ENCODE results near the gene ELAVL2.

ELAVL2 gene

DNA sequence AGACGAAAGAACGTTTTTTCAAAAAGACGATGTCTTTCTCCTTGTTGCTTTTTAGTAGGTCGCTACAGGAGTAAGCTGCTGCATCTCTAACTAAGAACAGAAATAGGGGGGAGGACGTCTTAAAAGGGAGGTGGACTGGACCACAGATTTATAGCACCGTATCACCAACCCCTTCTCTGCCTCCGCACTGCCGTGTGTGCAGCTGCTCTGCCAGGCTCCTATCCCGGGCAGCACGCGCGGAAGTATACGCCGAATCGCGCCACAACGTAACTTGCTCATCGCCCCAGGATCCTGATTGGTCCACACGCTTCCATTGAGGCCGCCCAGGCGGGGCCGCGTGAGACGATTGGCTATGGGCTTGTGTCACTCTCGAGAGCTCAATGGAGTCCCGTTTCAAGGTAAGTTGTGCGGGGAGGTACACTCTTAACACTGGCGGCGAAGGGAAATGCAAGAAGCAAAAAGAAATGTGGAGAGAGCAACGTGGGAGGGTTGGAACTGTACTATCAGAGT lies at the start of gene ELAVL2:
ELAVL2 (minus strand) TSS at position 121 of the 510 bp plus-strand sequence. CDS start 64,006 bp downstream, outside the sequence.
- FAIRE-seq (no peak), DNase-seq (ENCODE audit: insufficient read length, low spot score) (peak; percentile 38)

DNA sequence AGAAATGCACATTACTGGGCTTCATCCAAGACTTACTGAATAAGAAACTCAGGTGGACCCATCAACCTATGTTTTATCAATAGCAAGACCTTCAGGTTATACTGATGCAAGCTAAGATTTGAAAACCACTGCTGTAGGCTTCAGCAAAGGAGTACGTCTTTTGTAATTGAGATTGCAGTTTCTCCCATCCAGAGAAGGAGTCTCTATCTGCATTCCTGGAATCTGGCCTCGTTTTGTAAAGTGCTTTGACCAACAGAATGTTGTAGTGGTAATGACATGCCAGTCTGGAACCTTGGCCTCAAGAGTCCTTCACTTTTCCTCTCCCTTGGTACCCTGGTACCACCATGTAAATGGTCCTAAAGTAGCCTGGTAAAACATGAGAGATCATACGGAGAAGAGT lies 32.2 kb upstream of the ELAVL2 start:
- no peak for FAIRE-seq

DNA sequence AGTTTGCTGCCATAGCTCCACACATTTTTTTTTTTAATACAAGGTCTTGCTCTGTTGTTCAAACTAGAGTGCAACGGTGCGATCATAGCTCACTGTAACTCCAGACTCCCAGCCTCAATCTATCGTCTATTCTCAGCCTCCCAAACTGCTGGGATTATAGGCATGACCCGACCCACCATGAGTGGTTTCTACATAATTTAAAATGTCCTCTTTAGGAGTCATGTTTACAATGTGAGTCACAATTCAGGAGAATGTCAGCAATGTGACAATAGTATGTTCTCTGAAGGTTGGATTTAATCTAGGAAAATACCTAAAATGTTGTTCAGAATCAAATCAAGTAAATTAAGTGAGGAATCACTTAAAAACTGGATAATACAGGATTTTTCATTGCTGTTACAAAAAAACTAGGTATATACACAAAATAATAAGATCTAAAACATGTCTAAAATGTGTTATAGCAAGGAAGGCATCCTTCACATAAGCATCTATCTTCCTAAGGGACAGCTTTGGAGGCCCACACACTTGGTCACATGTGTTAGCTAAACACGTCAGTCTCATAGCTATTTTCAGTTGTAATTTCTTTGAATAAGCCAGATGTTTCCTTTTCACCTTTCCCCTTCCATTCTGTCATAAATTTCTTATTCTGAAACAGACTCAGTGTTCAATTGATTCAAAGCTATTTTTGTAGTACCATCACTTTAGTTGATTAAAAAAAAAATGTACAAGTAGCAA lies 30.0 kb upstream of the ELAVL2 start:
- FAIRE-seq, result no peak
- no peak for DNase-seq (ENCODE audit: insufficient read length, low spot score)

More for the DNA sequence above, 32.2 kb upstream of the ELAVL2 start:
- no peak for DNase-seq (ENCODE audit: insufficient read length, low spot score)

DNA sequence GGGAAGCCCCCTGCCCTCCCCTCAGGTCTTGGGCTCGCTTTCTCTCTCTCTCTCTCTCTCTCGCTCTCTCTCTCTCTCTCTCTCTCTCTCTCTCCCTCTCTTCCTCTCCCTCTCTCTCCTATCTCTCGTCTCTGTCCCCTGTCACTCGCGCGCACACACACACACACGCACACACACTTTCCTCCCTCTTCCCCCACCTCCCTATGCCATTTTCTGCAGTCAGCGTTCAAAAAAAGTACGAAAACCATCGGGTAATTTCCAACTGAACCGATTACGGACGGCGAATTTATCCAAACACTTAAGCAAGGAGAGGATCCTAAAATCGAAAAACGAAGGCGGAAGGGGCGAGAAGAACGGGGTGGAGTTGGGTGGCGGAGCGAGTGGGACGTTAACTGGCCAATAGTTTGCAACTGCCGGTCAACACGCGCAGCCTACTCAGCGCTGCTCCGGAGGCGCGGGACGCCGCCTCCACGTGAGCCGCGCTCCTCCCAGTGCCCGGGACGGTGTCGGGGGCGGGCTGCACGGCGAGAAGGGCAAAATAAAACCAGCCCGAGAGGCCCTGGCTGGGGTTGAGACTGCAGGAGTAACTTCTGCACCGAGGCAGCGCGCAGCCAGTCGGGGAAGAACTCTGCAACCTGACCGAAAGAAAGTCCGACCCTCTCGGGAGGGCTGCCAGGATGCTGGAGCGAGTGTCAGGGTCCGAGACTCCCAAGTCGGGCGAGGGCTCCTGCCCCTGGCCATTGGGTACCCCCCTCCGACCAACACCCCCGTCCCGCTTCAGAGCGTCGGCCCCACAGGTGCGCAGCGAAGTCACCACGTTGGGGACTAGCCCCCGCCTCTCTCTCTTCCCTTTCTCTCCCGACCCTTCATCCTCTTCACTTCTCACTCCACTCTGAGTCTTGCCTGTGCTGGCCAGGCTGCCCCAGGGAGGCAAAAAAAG lies 24.9 kb upstream of the ELAVL2 start:
- DNase-seq (ENCODE audit: insufficient read length, low spot score) (no peak), FAIRE-seq (no peak)

DNA sequence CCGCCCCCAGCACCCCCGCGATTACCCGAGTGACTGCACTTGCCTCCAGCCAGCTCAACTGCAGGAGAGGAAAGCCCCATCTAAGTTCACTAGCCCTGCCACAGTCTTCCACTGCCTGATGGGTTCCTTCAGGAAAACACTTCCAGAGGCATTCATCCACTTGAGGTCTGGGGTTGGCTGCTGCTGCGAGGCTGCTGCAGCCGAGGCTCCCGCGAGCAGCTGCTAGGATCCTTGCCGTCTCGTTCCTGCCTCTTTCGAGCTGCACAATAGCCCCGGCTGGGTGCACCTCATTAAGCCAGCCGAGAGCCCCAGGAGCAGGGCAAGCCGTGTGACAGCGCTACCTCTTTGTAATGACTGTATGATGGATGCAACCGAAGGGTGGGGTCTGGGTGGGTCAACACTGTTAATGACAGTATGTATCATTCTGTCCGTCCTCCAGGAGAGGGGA lies 24.2 kb upstream of the ELAVL2 start:
- no peak for FAIRE-seq
- DNase-seq (ENCODE audit: insufficient read length, low spot score), result no peak

DNA sequence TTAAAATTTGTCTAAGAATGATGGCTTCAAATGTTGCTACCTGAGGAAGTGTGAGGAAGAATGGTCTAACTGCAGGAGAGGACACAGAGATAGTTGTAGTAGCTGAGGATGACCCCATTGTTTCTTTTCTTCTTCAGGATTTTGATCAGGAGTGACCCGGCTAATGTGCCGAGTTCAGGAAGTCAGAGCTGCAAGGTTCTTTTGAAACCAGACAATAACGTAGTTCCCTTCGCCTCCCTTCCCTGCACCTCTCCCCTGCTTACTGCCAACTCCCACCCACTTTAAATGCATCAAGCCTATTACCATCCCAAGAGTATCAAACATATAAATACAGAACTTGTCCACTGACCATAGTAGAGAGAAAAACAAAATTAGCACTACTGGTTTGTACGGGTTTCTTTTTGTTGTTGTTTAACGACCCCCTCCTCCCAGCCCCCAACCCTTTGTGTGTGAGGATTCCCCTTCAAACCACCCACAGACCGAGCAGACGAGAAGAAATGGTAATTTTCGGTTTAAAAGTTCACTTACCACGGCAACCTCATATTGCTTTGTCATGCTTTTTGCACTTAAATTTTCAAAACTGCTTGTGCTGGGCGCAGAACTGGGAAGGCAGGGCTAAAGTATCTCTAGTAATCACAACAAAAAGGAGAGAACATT lies 23.5 kb upstream of the ELAVL2 start:
- no peak for FAIRE-seq
- no peak for DNase-seq (ENCODE audit: insufficient read length, low spot score)

DNA sequence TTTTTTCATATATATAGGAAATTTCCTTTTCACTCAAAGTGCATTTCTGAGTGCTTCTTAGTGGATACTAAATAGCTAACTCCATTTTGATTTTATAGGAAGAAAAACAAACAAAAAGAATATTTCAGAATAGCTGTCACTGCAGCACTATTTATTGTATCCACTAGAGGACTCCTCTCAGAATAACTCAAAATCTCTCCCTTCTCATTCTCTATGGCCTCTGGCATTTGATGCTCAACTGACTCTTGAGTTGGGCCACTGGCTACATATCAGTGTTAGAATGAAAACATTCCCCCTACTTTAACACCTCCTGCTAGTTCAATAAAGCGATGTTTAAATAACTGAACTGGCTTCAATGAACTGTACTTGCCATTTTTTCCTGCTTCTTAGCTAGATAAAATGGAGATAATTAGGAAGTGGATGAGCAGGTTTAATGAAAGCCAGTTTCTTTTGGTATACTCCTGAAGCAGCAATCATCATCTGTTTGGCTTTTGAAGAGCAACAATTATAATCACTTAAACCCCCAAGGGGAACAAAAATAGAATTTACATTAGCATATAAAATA lies 16.6 kb upstream of the ELAVL2 start:
- no peak for DNase-seq (ENCODE audit: insufficient read length, low spot score)
- FAIRE-seq, result no peak

DNA sequence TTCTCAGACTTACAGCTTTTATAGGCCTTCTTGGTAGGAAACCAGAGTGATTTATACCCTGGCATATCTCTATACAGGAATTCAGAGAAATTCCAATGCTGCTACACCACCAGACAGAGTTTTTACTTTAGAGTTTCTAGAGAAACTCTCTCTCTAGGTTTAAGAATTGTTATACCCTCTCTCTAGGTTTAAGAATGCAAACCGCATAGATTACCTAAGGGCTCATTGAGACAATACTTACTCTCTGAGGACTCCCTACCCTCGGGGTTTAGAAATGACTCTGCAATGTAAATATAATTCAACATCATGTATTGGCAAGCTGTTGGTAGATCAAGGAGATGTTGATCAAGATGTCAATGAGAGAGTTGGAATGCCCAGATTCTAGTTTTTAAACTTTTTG lies 15.3 kb upstream of the ELAVL2 start:
- FAIRE-seq, result no peak
- no peak for DNase-seq (ENCODE audit: insufficient read length, low spot score)

DNA sequence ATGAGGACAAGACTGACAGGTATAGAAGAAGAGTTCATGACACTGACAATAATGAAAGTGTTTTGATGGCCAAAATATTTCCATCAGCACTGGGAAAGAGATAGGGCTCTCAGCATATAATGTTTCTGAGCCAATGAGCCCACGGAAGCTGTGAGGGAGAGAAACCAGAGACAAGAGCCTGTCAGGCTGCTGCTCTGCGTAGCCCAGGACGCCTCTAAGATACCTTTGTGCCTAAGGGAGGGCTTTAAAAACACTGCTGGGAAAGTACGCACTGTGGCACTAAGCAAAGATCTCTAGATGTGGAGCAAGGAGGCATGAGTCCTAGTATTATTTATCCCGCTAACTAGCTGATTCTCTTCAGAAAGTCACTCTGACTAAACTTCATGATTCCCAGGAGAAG lies 11.0 kb upstream of the ELAVL2 start:
- DNase-seq (ENCODE audit: insufficient read length, low spot score) (no peak), FAIRE-seq (no peak)

DNA sequence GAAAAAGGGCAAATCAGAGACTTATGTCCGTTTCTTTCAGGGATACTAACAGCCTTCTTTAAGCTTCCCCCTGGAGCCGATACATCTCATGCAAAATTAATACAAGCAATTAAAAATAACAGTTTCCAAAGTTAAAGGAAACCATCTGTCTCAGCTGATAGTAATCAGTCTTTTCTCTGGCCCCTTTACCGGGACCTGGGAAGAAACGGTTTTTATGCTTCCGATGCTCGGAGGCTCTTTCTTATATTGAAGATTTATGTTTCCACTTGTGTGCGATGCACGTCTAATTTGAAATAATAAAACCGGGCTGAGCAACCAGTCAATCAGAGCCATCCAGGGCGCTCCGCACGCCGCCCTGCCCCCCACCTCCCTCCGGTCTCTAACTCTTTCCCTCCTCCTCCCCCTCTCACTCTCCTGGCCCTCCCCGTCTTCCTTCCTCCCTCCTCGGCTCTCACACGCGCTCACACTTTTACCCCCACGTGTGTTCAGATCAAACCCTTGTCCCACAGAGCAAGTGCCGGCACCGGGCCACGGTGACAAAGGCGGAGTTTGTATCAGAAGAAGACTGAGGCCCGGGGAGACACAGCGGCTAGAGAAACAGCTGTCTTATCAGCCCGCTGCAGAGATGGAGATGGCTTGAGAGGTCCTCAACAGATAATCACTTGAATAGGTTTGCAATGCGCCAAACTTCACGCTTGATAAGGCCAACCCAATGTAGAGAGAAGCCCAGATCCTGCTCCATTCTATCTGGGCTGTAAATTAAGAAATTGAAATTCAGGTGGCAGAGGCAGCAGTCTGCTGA lies 5.1 kb upstream of the ELAVL2 start:
- DNase-seq (ENCODE audit: insufficient read length, low spot score) (no peak), FAIRE-seq (no peak)

DNA sequence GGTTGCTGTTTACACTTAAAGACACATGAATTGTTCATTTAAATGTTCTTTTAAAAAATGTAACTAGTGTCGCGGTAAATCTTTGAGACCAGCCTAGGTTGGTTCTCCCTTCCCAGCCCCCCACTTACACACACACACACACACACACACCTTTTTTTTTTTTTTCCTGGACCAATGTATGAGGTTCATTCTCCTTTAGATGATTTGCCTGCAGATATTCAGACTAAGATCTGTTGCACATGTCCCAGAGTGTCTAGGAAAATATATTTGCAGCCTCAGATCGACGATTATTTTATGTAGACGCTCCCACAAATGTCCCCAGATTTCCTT lies 4.4 kb upstream of the ELAVL2 start:
- no peak for DNase-seq (ENCODE audit: insufficient read length, low spot score)
- no peak for FAIRE-seq

DNA sequence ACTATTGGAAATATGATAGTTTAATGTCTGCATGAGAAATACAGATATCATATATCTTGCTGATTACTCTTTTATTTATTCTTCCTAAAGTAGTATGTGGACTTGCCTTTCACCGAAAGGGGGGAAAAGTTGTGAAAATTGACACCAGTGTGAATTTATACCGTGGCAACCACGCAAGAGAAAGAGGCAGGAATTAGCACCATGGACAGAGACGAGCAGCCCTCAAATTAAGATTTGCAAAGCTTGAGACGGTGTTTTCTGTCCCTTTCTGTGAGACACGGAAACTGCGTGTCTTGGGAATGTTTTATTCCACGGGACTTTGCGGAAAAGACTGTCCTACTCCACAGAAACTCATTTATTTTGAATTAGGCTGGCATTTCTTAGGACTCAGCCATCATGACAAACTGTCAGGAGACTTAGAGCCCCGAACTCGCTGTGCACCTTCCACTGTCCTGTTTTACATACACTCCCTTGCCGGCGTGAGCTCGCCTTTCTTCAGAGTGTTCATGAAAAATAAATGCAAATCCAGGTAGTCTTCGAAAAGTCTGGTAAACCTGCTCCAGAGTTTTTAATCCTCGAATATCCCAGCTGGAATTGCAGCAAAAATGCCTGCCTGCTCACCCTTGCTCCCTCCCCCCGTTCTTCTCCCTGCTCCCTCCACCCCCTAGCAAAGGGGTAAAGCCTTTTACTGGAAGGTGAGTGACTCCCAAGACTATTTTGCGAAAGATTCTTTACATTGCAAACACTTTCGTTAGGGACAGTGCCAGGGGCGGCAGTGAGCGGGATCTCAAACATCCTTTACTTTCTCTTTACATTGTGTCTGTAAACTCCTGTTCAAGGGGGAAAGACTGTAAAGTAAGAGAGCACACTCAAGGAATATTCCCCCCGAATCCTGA lies 3.8 kb upstream of the ELAVL2 start:
- FAIRE-seq (no peak), DNase-seq (ENCODE audit: insufficient read length, low spot score) (no peak)

DNA sequence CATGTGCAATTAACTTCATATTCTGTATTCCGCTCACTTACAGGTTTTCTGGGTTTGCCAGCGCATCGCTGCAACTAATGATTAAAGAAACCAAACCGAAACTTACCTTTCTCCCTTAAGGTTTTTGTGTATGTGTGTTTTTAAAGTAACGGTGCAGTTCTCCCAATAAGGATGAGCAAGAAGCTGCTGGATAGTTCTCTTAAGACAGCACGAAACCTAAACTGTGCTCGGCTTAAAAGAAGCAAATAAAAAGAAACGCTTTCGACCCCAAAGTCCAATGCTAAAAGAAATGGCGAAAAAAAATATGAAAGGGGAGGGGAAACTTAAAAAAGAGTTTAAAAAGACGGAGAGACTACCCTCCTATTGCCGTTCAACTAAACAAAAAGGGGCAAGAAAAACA lies 340 bp downstream of the ELAVL2 start:
- FAIRE-seq (no peak), DNase-seq (ENCODE audit: insufficient read length, low spot score) (no peak)

DNA sequence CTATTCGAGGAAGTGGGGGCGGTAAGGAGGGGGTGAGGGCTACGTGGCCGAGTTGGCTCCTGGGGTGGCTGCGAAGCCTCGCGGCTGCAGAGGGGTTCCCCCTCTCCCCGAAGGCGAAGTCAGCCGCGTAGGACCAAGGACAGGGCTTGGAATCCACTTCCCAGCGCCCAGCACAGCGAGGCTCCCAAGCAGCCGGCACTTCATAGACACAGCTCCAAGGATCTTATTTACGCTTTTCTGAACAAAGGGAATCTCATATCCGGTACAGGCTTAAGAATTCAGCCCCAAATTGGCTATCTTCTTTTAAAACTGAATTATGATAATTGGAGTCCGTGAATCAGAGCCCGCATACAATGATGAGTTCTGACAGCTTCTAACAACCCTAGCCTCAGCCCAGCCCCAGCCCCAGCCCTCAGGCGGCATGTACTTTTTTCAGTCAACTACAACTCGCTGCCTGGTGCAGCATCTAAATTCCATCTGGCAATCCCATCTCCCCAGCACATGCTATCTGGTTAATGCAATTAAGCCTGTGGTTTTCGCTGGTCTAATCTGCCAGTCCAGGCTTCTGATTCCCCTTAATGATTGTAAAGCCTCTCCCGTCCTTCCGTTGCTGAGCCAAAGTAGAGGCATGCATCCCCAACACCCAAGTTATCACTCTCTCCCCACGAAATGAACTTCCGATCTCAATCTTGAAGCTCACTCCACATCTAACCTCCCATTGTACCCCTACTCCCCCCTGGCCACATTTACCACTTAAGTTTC lies 1.0 kb downstream of the ELAVL2 start:
- DNase-seq (ENCODE audit: insufficient read length, low spot score) (no peak), FAIRE-seq (no peak)

DNA sequence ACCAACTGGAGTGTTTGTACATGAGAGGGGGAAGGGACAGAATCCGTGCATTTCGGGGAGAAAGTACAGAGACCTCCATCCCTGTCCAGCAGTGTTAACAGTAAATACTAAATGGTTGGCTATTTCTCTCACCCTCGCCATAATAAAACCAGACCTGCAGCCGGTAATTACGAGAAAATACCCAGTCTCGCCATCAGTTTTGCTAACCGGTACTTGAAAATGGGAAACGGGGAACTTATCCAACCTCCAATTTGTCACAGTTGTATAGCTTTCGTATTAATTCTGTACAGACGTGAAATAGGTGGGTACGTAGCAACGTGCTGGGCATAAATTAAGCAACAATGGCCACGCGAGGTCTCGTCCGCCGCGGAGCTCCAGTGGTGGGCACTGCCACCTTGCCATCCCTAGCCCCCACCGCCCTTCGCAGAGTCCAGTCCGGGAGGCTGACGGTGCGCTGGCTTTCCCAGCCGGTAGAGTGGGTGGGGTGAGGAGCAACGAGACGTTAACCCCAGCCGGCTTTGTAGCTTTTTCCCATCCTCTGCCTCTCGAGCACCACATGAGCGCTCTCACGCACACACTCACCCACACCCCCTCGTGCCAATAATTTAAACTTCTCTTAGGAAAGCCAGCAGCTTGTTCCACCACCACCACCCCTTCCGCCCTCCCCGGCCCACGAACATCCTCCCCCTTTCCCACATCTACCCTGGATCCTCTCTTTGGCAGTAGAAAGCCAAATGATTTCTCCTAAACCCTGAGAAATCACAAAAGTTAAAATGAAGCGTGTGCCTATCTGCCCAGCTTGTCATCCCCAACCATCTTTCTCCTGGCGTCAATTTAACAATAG lies 1.8 kb downstream of the ELAVL2 start:
- no peak for FAIRE-seq
- no peak for DNase-seq (ENCODE audit: insufficient read length, low spot score)

DNA sequence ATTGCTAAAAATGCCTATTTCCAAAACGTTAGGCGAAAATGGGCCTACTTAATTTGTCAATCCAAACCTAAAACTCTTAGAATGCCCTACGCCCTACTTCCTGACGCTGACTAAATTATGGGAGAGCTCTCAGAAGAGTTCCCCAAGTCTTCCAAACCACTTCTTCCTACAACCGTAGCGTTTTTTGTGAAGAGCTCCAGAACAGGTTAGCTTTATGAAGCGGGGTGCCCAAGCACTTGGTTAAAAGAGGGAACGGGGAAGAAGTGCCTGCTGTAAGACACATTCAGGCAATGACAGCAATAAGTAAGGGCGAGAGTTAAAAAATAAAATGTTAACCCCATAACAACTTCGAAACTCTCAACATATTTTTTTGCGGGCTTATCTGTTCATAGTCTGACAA lies 2.8 kb downstream of the ELAVL2 start:
- no peak for DNase-seq (ENCODE audit: insufficient read length, low spot score)
- FAIRE-seq, result no peak

Data from HTR-8/SVneo (cell line).